Upper lobe of right lung (tissue), 1 donor: ENCODE data around the gene SMPX. TPM values are rescaled to one million over a fixed set of nuclear protein-coding genes. Genes with fewer than 3 reads are reported as not detected.

Experiments used
- ATAC-seq: fragments of 200-7000 bp; cut with Tn5 transposase; one replicate; pipeline ENCODE4 v1.9.1; 2020; ENCODE audit warnings: mild to moderate bottlenecking, moderate library complexity
- DNase-seq: peaks from one replicate; pipeline ENCODE4 v3.0.0-alpha.2; 2020
- H3K27ac ChIP-seq: fragments of 200-600 bp; one replicate; pipeline ENCODE4 v1.8.0; 2022
- H3K27me3 ChIP-seq: fragments of 200-600 bp; one replicate; pipeline ENCODE4 v1.8.0; 2022; ENCODE audit warnings: mild to moderate bottlenecking
- H3K36me3 ChIP-seq: fragments of 200-600 bp; one replicate; pipeline ENCODE4 v1.8.0; 2022
- H3K4me1 ChIP-seq: fragments of 200-600 bp; one replicate; pipeline ENCODE4 v1.8.0; 2022
- H3K4me3 ChIP-seq: fragments of 200-600 bp; one replicate; pipeline ENCODE4 v1.8.0; 2022; ENCODE audit warnings: mild to moderate bottlenecking
- H3K9me3 ChIP-seq: fragments of 200-600 bp; one replicate; pipeline ENCODE4 v1.8.0; 2022
- intact Hi-C: fragments of 100-400 bp; cut with DNase I; formaldehyde crosslinking; loops from one replicate; pipeline ENCODE4 v1.11.0; 2022
- total RNA-seq: library from RNA; stranded (reverse); fragmentation: NEBNext Ultra II Directional; extraction: Animal tissue kit (Norgen Biotek cat#: 25700); gene quantifications from one replicate; pipeline ENCODE4 v1.2.1, GENCODE V29; 2021
- TF ChIP-seq, protein P1 (sequence below): fragments of 200-600 bp; IDR thresholded peaks from one replicate; pipeline ENCODE4 v1.8.0; 2022; ENCODE audit warnings: antibody characterized with exemption
- donor health status: DM: no; HTN: yes; CAD: no; lungs with severe emphysema.

SMPX gene
- total RNA-seq, 1 donor from 2014 or later: not detected

DNA sequence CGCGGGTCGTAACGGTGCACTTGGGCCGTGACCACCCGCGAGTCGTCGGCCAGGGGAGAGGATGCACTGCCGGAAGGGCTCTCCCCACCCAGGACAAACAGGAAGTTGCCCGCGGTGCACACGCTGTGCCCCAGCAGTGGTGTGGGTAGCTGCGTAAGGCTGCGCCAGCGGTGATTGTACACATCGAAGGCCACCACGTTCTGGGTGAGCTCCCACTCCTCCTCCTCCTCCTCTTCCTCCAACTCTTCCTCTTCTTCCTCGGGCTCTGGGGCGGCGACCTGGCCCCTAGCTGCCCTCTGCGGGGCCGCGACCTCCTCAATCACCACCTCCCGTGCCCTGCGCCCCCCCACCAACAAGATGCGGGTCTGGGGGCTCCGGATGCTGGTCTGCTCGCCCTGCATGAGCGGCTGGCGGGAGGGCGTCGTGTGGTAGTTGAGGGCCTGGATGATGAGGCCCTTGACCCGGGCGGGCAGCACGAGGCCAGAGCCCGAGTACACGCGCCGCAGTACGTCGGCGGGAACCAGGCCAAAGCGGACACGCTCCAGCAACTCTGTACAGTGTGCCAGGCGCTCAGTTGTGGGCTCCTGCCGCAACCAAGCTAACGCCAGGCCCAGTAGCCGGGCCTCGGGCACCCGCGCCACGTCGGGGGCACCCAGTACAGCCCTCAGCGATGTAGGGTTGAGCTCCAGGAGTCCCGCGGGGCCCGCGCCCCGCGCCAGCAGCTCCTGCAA is 101.2 kb downstream of the SMPX start:
- intact Hi-C loops: no loop called here
- no peak overlapping the region for H3K4me3 ChIP-seq
- no peaks in the 10 kb centered on the region for H3K4me1 ChIP-seq
- no peaks in the 10 kb centered on the region for H3K9me3 ChIP-seq
- TF ChIP-seq, protein P1, sequence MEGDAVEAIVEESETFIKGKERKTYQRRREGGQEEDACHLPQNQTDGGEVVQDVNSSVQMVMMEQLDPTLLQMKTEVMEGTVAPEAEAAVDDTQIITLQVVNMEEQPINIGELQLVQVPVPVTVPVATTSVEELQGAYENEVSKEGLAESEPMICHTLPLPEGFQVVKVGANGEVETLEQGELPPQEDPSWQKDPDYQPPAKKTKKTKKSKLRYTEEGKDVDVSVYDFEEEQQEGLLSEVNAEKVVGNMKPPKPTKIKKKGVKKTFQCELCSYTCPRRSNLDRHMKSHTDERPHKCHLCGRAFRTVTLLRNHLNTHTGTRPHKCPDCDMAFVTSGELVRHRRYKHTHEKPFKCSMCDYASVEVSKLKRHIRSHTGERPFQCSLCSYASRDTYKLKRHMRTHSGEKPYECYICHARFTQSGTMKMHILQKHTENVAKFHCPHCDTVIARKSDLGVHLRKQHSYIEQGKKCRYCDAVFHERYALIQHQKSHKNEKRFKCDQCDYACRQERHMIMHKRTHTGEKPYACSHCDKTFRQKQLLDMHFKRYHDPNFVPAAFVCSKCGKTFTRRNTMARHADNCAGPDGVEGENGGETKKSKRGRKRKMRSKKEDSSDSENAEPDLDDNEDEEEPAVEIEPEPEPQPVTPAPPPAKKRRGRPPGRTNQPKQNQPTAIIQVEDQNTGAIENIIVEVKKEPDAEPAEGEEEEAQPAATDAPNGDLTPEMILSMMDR: no peak
- H3K36me3 ChIP-seq: no peaks in the 10 kb centered on the region
- no peak for ATAC-seq
- H3K27me3 ChIP-seq: no peaks in the 10 kb centered on the region
- no peak overlapping the region for H3K27ac ChIP-seq
- DNase-seq: no peak

Other genes starting within 250 kb of the SMPX start
- not detected for gene KLHL34, start 99.8 kb downstream of the SMPX start, total RNA-seq
- gene MBTPS2, start 81.5 kb upstream of the SMPX start, total RNA-seq: 12.6 TPM
- 1.5 TPM for gene YY2, start 97.9 kb upstream of the SMPX start, total RNA-seq
- gene SMS, start 182.6 kb upstream of the SMPX start, total RNA-seq: 53.4 TPM